ENCODE data around the gene C2orf68.

C2orf68 gene

DNA sequence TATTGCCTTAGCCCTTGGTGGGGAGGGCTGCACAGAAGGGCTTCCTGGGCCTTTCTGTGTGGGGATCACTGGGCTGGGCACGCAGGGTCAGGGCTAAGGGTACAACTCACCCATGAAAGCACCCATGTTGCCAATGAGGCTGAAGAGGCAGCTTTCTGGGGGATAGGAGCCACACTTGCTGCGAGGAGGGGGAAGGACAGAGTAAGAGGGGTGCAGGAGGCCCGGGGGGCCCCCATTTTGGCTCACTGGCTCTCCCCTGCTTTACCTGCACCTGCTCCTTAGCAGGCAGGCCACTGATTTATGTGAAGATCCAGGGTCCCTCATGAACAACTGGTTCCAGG lies 11.7 kb downstream of the C2orf68 start:
- Histone ChIP-seq H3K27ac (ENCODE audit: low read depth, low read length) (no peak overlapping the region), H4K20me1 (ENCODE audit: low read depth, low read length) (no peaks in the 10 kb centered on the region), H2AFZ (ENCODE audit: low read depth, low read length, severe bottlenecking) (no peak overlapping the region), H3K4me2 (ENCODE audit: low read depth, low read length, poor library complexity, severe bottlenecking) (no peak overlapping the region), H3K79me2 (ENCODE audit: insufficient read depth, low read length) (peaks cover 15% of the 10 kb centered on the region), H3K9me2 (replicated peaks; ENCODE audit: insufficient read depth, low read length) (no peaks in the 10 kb centered on the region), H3K4me3 (ENCODE audit: insufficient read depth, low read length, poor library complexity, severe bottlenecking) (no peak overlapping the region), H3F3A (ENCODE audit: insufficient read depth) (no peaks in the 10 kb centered on the region), H3K9me3 (ENCODE audit: insufficient read depth, low read length) (no peaks in the 10 kb centered on the region), H3K9ac (ENCODE audit: low read length) (no peak overlapping the region), H3K27me3 (ENCODE audit: low read length) (no peaks in the 10 kb centered on the region), H3K36me3 (ENCODE audit: low read length) (no peaks in the 10 kb centered on the region)
- TF ChIP-seq, protein P1, sequence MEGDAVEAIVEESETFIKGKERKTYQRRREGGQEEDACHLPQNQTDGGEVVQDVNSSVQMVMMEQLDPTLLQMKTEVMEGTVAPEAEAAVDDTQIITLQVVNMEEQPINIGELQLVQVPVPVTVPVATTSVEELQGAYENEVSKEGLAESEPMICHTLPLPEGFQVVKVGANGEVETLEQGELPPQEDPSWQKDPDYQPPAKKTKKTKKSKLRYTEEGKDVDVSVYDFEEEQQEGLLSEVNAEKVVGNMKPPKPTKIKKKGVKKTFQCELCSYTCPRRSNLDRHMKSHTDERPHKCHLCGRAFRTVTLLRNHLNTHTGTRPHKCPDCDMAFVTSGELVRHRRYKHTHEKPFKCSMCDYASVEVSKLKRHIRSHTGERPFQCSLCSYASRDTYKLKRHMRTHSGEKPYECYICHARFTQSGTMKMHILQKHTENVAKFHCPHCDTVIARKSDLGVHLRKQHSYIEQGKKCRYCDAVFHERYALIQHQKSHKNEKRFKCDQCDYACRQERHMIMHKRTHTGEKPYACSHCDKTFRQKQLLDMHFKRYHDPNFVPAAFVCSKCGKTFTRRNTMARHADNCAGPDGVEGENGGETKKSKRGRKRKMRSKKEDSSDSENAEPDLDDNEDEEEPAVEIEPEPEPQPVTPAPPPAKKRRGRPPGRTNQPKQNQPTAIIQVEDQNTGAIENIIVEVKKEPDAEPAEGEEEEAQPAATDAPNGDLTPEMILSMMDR (IDR thresholded peaks at IDR 0.05; ENCODE audit: insufficient read depth, low read length, poor library complexity, severe bottlenecking): no peak
- TF ChIP-seq EZH2phosphoT487 (conservative IDR thresholded peaks at IDR 0.05; ENCODE audit: low read length): no peak

DNA sequence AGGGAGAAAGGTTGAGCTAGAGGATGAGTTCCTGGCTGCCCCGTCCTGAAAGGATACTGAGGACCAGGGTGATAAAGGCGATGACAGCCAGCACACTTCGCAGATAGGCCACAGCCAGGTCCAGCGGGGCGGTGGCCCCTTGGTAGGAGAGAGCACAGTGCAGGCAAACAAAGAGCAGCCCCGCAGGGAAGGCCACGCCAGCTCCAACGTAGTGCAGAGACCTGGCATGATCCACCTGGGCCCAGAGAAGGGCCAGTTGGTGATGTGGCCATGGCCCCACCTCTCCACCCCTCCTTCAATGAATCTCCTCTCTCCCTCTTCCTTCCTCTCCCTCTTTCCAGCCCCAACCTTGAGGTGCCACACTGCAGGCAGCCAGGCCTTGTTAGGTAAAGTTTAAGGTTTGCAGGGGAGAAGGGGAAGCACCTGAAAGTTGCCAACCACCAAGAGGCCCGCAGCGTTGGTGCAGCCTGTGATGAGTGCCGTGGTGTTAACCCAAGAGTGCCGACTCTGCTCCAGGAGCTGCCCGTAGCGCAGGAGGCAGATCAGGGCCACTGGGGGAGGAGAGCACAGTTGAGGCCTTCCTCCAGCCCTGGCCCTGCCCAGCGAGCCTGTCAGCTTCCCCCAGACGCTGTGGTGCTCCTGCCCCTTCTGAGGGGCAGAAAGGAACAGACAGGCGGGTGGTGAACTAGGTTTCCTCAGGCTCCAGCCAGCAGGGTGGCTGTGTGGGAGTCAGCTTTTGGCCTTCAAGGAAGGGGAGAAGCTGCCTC lies 12.2 kb downstream of the C2orf68 start:
- no peaks in the 10 kb centered on the region for H4K20me1 ChIP-seq (ENCODE audit: low read depth, low read length)
- no peaks in the 10 kb centered on the region for H3K9me3 ChIP-seq (ENCODE audit: insufficient read depth, low read length)
- H3K9me2 ChIP-seq (replicated peaks; ENCODE audit: insufficient read depth, low read length): no peaks in the 10 kb centered on the region
- no peaks in the 10 kb centered on the region for H3K36me3 ChIP-seq (ENCODE audit: low read length)
- H3K27ac ChIP-seq (ENCODE audit: low read depth, low read length): no peak overlapping the region
- peaks cover 15% of the 10 kb centered on the region for H3K79me2 ChIP-seq (ENCODE audit: insufficient read depth, low read length)
- H3F3A ChIP-seq (ENCODE audit: insufficient read depth): no peaks in the 10 kb centered on the region
- TF ChIP-seq, protein P1 (IDR thresholded peaks at IDR 0.05; ENCODE audit: insufficient read depth, low read length, poor library complexity, severe bottlenecking): no peak
- no peak for TF ChIP-seq EZH2phosphoT487 (conservative IDR thresholded peaks at IDR 0.05; ENCODE audit: low read length)
- H3K9ac ChIP-seq (ENCODE audit: low read length): no peak overlapping the region
- H3K4me2 ChIP-seq (ENCODE audit: low read depth, low read length, poor library complexity, severe bottlenecking): no peak overlapping the region
- no peaks in the 10 kb centered on the region for H3K27me3 ChIP-seq (ENCODE audit: low read length)
- no peak overlapping the region for H2AFZ ChIP-seq (ENCODE audit: low read depth, low read length, severe bottlenecking)
- no peak overlapping the region for H3K4me3 ChIP-seq (ENCODE audit: insufficient read depth, low read length, poor library complexity, severe bottlenecking)

DNA sequence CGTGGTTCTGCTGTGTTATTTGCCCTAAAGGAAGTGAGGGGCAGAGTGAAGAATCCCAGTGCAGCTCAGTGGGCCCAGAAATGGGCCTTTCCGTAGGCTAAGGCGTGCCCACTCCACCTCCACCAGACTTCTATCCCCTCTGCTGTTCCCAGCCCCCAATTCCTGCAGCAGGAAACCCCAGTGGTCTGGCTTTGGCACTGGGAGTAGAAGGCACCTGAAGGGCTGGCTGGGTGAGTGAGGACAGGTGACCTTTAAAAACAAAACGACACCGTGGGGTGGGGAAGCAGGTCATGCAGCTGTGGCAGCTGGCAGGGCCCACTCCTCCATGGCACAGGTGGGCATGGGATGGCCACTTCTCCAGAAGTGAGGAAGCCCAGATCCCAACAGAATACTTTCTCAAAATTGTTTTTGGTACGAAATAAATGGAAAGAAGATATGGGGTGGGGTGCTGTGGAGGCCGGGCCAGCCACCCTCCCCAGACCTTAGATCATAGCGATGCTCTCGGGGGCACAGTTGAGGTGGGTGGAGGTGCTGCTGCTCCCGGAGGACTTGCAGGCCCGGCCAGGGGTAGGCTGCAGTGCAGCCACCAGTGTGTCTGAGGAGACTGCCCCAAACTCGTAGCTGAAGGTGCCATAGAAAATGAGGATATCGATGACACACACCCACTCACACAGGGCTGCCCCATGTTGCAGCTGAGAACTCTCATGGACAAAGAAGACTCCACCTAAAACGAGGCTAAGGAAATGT lies 13.1 kb downstream of the C2orf68 start:
- H3K4me3 ChIP-seq (ENCODE audit: insufficient read depth, low read length, poor library complexity, severe bottlenecking): no peak overlapping the region
- H3K4me2 ChIP-seq (ENCODE audit: low read depth, low read length, poor library complexity, severe bottlenecking): no peak overlapping the region
- no peaks in the 10 kb centered on the region for H3K9me2 ChIP-seq (replicated peaks; ENCODE audit: insufficient read depth, low read length)
- no peak for TF ChIP-seq EZH2phosphoT487 (conservative IDR thresholded peaks at IDR 0.05; ENCODE audit: low read length)
- TF ChIP-seq, protein P1 (IDR thresholded peaks at IDR 0.05; ENCODE audit: insufficient read depth, low read length, poor library complexity, severe bottlenecking): no peak
- H2AFZ ChIP-seq (ENCODE audit: low read depth, low read length, severe bottlenecking): no peak overlapping the region
- no peak overlapping the region for H3K27ac ChIP-seq (ENCODE audit: low read depth, low read length)
- H3K9me3 ChIP-seq (ENCODE audit: insufficient read depth, low read length): no peaks in the 10 kb centered on the region
- H3K36me3 ChIP-seq (ENCODE audit: low read length): no peaks in the 10 kb centered on the region
- no peaks in the 10 kb centered on the region for H3F3A ChIP-seq (ENCODE audit: insufficient read depth)
- H3K9ac ChIP-seq (ENCODE audit: low read length): no peak overlapping the region
- peaks cover 15% of the 10 kb centered on the region for H3K79me2 ChIP-seq (ENCODE audit: insufficient read depth, low read length)
- H4K20me1 ChIP-seq (ENCODE audit: low read depth, low read length): no peaks in the 10 kb centered on the region
- H3K27me3 ChIP-seq (ENCODE audit: low read length): no peaks in the 10 kb centered on the region

Measured in SU-DHL-6 (cell line).